T47D (cell line): Measurements from ENCODE around the gene UNC13B.
A peak's percentile ranks its signal among the peaks of the same experiment; 100 is the strongest.

ENCODE experiments used
- DNase-seq, 2 experiments: peaks; one replicate each; pipeline versions ENCODE4 v3.0.0 to v3.0.0-alpha.2; 2011 to 2012; ENCODE audit warnings: low read depth in 1 of 2, low spot score in 1 of 2
- JUND ChIP-seq: IDR thresholded peaks from 2 replicates; pipeline ENCODE4 v1.6.1; 2012; ENCODE audit warnings: low read depth
- in situ Hi-C: cut with HindIII; loops from 2 replicates; pipeline ENCODE4 v1.10.0; 2016; ENCODE audit warnings: low sequenced_read_pairs, low pct_unique_long_range_greater_than_20kb

The UNC13B gene

DNA sequence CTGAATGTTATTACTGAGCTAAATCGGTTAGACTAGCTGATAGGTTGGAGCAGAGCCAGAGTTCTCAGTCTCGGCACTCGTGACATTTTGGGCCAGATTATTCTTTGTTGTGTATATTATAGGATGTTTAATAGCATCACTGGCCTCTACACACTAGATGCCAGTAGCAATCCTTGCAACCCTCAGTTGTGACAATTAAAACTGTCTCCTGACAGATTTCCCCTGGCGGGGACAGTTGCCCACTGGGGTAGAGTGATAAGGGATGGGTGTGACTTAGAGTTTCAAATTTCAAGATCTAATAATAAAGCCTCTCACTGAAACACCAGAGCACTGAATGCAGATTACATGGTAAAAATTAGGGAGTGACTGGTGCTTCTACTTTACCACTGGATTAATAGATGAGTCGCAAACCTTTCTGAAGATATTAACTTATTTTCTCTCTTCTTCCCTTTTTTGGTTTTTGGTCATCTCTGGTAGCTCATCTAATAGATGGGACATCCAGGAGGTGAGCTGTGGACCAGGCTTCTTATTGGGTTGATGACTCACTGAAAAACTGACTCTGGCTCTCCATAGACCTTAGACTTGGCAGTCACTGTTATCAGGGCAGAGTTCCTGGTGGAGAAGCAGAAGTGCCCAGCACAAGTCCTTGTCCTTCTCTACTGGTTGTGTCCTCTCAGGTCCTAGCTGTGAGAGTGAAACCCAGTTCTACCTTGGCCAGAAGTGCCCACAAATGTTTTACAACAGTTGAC is 150.3 kb downstream of the UNC13B start:
- in situ Hi-C loops, result no loop called here
- no peak for TF ChIP-seq JUND

DNA sequence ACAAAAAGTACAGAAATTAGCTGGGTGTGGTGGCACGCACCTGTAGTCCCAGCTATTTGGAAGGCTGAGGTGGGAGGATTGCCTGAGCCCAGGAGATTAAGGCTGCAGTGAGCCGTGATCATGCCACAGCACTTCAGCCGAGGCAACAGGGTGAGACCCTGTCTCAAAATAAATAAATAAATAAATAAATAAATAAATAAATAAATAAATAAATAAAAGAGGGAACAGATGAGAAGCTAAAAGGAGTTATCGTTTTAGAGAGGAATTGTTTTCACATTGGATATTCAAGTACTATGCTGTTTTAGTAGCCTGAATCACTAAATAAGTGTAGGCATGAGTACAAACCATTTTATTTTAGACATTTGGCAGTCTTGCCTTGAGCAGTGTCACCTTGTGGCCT is 151.7 kb downstream of the UNC13B start:
- no peak for DNase-seq
- no peak for TF ChIP-seq JUND
- in situ Hi-C loops, result no loop called here

More for the DNA sequence above, 150.3 kb downstream of the UNC13B start:
- DNase-seq, result no peak

DNA sequence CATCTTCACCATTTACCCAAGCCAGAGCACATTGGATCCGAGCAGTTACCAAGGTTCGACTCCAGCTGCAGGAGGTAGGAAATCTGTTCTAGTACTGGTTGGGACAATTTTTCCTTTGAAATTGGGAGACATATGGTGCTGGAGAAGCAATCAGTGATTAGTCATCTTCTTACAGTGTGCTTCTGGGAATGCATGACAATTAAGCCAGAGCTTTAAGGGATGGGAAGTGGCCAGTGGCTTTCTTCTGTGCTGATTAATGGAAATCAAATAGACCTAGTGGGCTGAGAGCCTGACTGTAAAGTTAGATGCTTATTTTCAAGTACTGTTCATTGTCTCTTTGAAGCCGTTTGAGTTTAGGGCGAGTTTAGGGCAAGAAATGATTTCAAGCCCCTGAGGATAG is 152.1 kb downstream of the UNC13B start:
- in situ Hi-C loops, result no loop called here
- no peak for DNase-seq
- no peak for TF ChIP-seq JUND

DNA sequence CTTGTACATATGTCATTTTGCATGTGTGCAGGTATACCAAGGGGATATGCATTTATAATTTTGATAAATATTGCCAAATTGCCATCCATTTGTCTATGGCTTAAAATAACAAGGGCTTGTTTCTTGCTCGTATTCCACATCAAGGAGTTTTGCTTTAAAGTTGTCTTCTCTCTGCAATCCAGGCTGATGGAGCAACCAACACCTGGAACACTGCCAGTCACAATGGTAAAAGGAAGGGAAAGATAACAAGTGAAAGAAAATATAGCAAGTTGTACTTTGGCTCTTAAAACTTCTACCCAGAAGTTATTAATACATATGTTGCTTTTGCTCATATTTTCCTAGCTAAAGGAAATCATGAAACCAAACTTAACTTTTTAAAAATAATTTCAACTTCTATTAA is 156.9 kb downstream of the UNC13B start:
- DNase-seq, result no peak
- TF ChIP-seq JUND, result no peak
- in situ Hi-C loops, result no loop called here

DNA sequence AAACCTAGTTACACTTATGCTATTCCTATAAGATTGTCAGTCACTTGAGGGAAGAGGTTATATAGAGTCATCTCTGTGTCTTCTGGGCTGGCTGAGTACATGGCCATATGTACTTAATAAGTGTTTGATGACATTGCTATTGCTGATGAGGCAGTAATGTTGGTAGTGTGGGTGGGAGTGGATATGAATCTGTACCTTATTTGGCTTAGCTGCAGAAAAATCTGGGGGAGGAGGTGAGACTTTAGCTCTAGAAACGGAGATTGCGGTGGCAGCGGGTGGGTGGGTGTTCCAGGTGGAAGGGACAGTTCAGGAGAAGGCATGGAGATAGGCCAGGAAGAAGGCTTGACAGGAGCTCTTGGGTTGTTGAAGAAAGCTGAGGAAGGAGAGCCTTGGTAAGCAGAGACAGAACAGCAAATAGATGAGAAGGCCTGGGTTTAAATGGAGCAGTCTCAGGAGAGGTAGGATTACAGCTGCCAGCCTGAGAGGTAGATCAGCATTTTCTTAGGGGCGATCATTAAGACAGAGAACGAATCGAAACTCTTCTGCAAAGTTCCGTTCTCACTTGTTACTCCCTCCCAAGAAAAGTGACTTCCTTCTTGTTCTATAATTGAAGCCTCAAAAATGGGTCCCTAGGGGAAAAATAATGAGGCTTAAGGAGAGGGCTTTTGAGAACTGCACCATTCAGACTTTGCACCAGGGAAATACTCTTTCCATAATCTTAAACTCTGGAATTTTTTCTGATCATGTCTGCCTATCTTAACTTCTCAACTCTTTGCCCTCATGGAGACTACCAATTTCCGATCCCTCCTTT is 160.5 kb downstream of the UNC13B start:
- TF ChIP-seq JUND, result no peak
- no peak for DNase-seq
- in situ Hi-C loops, result no loop called here

DNA sequence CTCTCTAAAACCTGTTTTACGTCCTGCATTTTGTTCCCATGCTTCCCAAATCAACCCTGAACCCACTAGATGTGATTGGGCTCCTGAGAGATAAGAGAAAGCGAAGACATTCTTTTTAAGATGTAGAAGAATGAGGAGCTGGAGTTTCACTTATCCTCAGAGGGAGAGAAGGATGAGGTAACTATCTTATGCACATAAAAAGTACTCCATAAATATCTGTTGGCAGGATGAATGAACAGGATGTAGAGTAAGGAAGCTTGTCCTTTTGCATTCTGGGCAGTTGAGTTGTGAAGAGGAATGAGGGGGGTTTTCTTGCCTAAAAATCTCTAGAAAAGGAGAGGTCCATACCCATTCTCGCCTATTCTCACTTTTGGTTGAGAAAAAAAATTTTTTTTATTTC is 163.2 kb downstream of the UNC13B start:
- no peak for DNase-seq
- in situ Hi-C loops, result no loop called here
- TF ChIP-seq JUND, result no peak

DNA sequence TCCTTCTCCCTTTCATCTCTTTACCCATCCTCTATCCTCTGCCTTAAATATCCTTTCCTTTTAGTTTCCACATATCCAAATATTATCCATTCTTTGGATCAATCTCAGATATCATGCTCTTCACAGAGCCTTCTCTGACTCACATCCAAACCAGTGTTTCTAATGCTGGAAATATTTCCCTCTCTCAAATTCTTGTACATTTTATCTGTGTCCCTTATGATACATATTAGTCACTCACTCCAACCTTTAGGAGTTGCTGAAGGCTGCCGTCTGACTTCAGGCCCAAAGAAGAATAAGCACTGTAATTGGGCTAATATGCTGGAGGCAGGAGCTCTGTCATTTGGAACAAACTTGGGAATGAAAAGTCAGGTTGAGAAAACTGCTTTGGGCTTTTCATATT is 171.7 kb downstream of the UNC13B start:
- in situ Hi-C loops, result no loop called here
- DNase-seq, result no peak
- no peak for TF ChIP-seq JUND

DNA sequence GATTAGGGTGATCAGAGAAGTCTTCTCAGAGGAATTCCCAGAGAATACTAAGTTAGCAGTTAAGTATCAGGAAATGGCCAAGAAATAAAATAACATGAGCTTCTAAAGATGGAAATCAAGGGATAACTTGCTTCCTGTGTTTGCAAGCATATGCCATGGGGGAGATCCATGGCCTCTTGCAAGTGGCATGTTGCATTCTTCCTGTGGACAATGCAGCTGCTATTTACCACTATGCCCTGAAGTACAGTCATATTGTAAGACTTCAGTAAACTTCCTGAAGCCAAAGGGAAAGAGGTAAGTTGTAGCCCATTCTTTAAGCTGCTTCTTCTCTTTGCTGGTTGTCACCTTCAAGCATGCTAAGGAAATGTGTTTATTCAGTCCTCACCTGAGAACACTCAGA is 173.4 kb downstream of the UNC13B start:
- DNase-seq, result peak in 1 of 2 experiments; percentile 13
- in situ Hi-C loops, result no loop called here
- no peak for TF ChIP-seq JUND

DNA sequence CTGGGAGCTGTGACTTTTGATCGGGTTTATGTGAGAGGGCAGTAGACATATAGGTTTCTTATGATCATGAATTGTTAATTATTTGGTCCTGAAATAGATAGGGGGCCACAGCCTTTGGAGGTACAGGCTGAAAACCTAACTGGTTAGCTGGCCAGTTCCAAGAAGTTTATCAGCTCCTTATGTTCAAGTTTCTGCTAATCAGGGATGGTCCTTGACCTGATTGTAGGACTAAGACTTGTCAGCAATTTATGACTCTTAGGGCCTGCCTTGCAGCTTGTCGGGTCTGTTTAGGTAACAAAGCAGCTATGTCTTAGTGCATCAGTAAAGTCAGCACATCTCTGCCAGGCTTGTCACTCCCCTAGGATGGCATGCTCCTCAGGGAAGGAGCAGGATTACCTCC is 176.3 kb downstream of the UNC13B start:
- DNase-seq, result no peak
- in situ Hi-C loops, result no loop called here
- no peak for TF ChIP-seq JUND

DNA sequence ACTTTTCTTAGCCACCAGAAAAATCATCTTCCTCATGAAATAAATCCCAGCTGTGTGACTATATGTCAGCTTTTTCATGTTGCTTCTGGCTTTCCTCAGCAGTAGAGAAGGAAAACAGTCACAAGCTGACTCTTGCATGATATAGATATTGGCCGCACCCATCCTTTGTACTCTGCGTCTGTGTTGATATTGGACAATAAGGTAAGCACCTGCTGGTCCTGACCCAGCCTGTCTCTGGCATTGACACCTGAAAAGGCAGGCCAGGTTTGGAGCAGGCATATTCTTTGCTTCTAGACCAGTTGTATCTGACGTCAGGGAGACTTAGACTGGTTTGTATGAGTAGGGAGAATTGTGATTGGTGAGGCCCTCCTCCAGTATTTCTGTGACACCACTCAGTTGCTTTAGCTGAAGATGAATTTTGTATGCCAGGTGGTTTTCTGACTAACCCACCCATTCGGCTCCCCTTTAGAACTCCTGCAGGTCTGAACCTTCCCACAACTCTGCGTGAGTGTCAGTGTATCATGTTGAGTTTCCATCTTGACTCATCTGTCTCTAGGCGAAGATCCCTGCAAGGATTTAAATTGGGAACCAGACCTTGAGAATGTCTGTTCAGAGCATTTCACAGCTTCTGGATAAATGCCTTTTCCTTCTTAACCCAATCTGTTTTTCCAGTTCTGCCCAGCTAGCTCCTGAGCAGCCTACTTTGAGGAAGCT is 176.9 kb downstream of the UNC13B start:
- in situ Hi-C loops, result no loop called here
- TF ChIP-seq JUND, result no peak
- DNase-seq, result no peak

DNA sequence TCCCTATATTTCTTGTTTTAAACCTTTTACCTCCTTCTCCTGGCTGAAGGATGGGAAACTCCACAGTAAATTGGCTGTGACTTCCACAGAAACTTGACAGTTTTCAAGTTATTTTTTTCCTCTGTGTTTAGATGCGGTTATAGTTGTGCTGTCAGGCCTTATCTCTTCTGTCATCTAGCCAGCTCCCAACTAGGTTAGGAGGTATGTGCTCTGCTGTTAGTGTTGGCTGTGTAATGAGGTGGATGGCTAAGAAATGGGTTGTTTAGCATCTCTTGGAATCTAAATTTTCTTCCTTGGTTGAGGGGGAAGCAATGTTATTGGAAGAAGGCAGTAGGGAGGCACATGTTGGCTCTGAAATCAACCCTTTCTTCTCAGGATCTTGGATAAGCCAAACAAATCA is 178.2 kb downstream of the UNC13B start:
- no peak for TF ChIP-seq JUND
- in situ Hi-C loops, result no loop called here
- DNase-seq, result peak in 1 of 2 experiments; percentile 35

DNA sequence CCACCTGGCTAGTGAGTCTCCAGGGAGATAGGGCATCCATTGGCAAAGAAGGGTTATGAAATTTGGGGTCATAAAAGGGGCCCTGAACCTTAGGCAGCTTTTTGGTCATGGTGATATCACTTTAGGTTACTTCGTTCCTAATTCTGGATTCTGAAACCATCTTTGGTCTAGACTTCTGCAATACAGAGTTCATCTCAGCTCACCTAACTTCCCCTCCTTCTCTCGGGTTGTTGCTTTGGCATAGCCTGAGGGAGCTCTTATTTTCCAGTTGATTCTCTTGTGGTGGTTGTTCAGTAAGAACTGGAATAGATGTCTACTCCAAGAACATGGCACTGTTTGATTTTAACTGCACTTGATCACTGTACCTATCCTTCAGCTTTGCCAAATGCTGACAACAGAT is 179.2 kb downstream of the UNC13B start:
- no peak for TF ChIP-seq JUND
- in situ Hi-C loops, result no loop called here
- no peak for DNase-seq

DNA sequence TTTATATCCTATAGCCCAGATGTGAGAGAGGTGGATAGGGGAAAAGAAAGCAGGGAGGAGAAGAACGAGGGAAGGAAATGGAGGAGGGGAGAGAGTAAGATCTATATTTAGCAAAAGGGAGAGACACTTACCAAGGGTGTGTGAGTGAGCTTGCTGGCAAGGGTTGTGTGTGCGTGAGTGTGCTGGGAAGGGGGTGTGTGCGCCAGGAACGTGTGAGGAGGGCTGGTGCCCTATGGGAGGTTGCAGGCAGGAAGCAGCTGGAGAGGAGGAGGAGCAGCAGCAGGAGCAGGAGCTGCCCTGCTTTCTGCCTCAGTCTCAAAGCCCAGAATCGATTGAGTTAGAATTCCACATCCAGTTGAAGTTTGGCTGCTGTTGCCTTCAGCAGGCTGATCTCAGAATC is 179.8 kb downstream of the UNC13B start:
- no peak for DNase-seq
- TF ChIP-seq JUND, result no peak
- in situ Hi-C loops, result no loop called here
